ENCODE measurements around the gene COX14. TPM values are rescaled to one million over a fixed set of nuclear protein-coding genes. Genes with fewer than 3 reads are reported as not detected.
A peak's percentile ranks its signal among the peaks of the same experiment; 100 is the strongest.
"Not testable (repeated sequence)": the region's sequence is repeated elsewhere in the genome, so short reads cannot be mapped to it uniquely, and the experiment has no call there.

Gene COX14
- total and polyA plus RNA-seq, 4 donors: 31.2 to 85.3 (median 70.4) TPM

- no peak overlapping the region for H3K9ac ChIP-seq (ENCODE audit: insufficient read depth in 1 of 2, low read length in 2 of 2)
- 55 to 66% methylated on average over 46 of the region's 46 CpGs for WGBS, 2 donors
- no peak overlapping the region for H3K4me3 ChIP-seq
- H3K9me3 ChIP-seq (ENCODE audit: control insufficient read depth in 4 of 4, insufficient read depth in 3 of 4, low read length in 3 of 4): no peaks in the 10 kb centered on the region
- DNase-seq: no peak
- H3K27me3 ChIP-seq (ENCODE audit: control insufficient read depth in 3 of 3, insufficient read depth in 3 of 3, low read length in 2 of 3): no peaks in the 10 kb centered on the region
- H3K4me1 ChIP-seq (ENCODE audit: control insufficient read depth in 5 of 5, insufficient read depth in 5 of 5, low read length in 5 of 5): peaks cover 0 to 6% (median 0%) of the 10 kb centered on the region in 5 donors
- no peak overlapping the region for H3K27ac ChIP-seq (ENCODE audit: low read depth in 1 of 2, low read length in 1 of 2)
- ATAC-seq (ENCODE audit: insufficient read depth, low FRiP score): no peak
- no peak for TF ChIP-seq CTCF (IDR thresholded peaks at IDR 0.05; ENCODE audit: control extremely low read depth, extremely low read depth)
- no peaks in the 10 kb centered on the region for H3K36me3 ChIP-seq (ENCODE audit: control insufficient read depth in 4 of 4, insufficient read depth in 4 of 4, low read length in 4 of 4)
Measured at GRCh38 chr12:50081096-50081808, 30.8 kb upstream of the COX14 start.

- DNase-seq: no peak
- Histone ChIP-seq H3K9me3 (ENCODE audit: control insufficient read depth in 4 of 4, insufficient read depth in 3 of 4, low read length in 3 of 4) (no peaks in the 10 kb centered on the region), H3K4me1 (ENCODE audit: control insufficient read depth in 5 of 5, insufficient read depth in 5 of 5, low read length in 5 of 5) (peaks cover 0 to 6% (median 0%) of the 10 kb centered on the region in 5 donors), H3K27me3 (ENCODE audit: control insufficient read depth in 3 of 3, insufficient read depth in 3 of 3, low read length in 2 of 3) (no peaks in the 10 kb centered on the region), H3K4me3 (no peak overlapping the region), H3K9ac (ENCODE audit: insufficient read depth in 1 of 2, low read length in 2 of 2) (no peak overlapping the region), H3K27ac (ENCODE audit: low read depth in 1 of 2, low read length in 1 of 2) (no peak overlapping the region), H3K36me3 (ENCODE audit: control insufficient read depth in 4 of 4, insufficient read depth in 4 of 4, low read length in 4 of 4) (peaks cover 0 to 8% (median 2%) of the 10 kb centered on the region in 4 donors)
- ATAC-seq (ENCODE audit: insufficient read depth, low FRiP score): no peak
- TF ChIP-seq CTCF (IDR thresholded peaks at IDR 0.05; ENCODE audit: control extremely low read depth, extremely low read depth): no peak
- 88 to 94% methylated on average over 7 of the region's 7 CpGs for WGBS, 2 donors
Measured at GRCh38 chr12:50082644-50083043, 29.4 kb upstream of the COX14 start.

- Histone ChIP-seq H3K4me1 (ENCODE audit: control insufficient read depth in 5 of 5, insufficient read depth in 5 of 5, low read length in 5 of 5) (peaks cover 0 to 6% (median 0%) of the 10 kb centered on the region in 5 donors), H3K4me3 (no peak overlapping the region), H3K27ac (ENCODE audit: low read depth in 1 of 2, low read length in 1 of 2) (no peak overlapping the region), H3K9me3 (ENCODE audit: control insufficient read depth in 4 of 4, insufficient read depth in 3 of 4, low read length in 3 of 4) (no peaks in the 10 kb centered on the region), H3K9ac (ENCODE audit: insufficient read depth in 1 of 2, low read length in 2 of 2) (no peak overlapping the region), H3K27me3 (ENCODE audit: control insufficient read depth in 3 of 3, insufficient read depth in 3 of 3, low read length in 2 of 3) (no peaks in the 10 kb centered on the region), H3K36me3 (ENCODE audit: control insufficient read depth in 4 of 4, insufficient read depth in 4 of 4, low read length in 4 of 4) (peaks cover 0 to 8% (median 2%) of the 10 kb centered on the region in 4 donors)
- ATAC-seq (ENCODE audit: insufficient read depth, low FRiP score) (no peak), DNase-seq (no peak)
- no peak for TF ChIP-seq CTCF (IDR thresholded peaks at IDR 0.05; ENCODE audit: control extremely low read depth, extremely low read depth)
- WGBS, 2 donors: 91 to 100% methylated on average over 1 of the region's 1 CpG
Measured at GRCh38 chr12:50083301-50083700, 28.7 kb upstream of the COX14 start.

GRCh38 chr12:50084409-50084774 lies 27.6 kb upstream of the COX14 start:
- WGBS, 2 donors: 39 to 41% methylated on average over 7 of the region's 7 CpGs
- H3K27ac ChIP-seq (ENCODE audit: low read depth in 1 of 2, low read length in 1 of 2): peak overlapping the region; percentile 88 to 99
- H3K4me1 ChIP-seq (ENCODE audit: control insufficient read depth in 5 of 5, insufficient read depth in 5 of 5, low read length in 5 of 5): not testable (repeated sequence)

More at GRCh38 chr12:50084409-50084774, 27.6 kb upstream of the COX14 start:
- Histone ChIP-seq H3K4me3 (peak overlapping the region; percentile 58), H3K9ac (ENCODE audit: insufficient read depth in 1 of 2, low read length in 2 of 2) (peak overlapping the region in 1 of 2 donors; percentile 90), H3K36me3 (ENCODE audit: control insufficient read depth in 4 of 4, insufficient read depth in 4 of 4, low read length in 4 of 4) (peaks cover 6 to 15% (median 12%) of the 10 kb centered on the region in 4 donors)
- not testable (repeated sequence) for H3K27me3 ChIP-seq (ENCODE audit: control insufficient read depth in 3 of 3, insufficient read depth in 3 of 3, low read length in 2 of 3); ATAC-seq (ENCODE audit: insufficient read depth, low FRiP score); H3K9me3 ChIP-seq (ENCODE audit: control insufficient read depth in 4 of 4, insufficient read depth in 3 of 4, low read length in 3 of 4); DNase-seq
